NCI-H2029 (cell line): ENCODE measurements around the gene CDSN.
A peak's percentile ranks its signal among the peaks of the same experiment; 100 is the strongest.

ENCODE experiments used
- DNase-seq: peaks from one replicate; lab custom pipeline; 2025; lab: John Stamatoyannopoulos, UW

The CDSN gene

DNA sequence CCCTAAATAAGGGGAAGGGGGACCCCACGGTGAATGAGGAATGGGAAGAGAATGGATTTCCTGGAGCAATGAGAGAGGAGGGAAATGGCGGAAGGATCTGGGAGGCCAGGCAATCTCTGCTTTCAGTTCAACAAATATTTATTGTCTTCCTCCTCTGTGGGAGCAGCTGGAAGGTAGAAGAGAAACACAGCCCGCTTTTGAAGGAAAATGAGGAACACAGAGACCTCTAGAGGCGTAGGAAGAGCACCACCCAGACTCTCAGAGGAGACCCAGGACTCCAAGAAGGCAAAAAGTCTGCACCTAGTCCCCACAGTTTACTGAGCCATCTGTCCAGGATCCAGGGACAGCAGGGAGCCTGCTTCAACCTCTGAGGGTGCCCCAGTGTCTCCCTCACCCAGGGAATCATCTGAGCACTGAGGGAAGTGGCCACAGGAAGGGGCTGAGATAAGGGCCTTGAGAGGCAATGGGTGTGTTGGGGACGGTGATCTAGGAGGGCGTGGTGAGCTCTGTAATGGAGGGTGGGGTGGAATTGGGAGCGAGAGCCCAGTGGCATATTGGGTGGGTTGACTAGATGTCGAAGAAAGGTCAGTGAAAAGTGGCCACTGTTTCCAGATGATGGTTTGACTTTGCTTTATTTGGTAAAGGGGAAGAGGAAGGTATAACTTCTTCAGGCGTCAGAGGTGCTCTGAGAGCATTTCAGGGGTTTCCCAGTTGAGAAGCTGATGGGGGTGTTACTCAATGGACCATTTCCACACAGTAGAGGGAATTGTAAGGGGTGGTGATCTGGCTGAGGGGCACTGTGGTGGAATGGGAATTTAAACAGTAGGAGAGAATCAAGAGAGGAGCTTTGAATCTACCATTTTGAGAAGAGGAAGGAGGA is 5.0 kb downstream of the CDSN start:
- DNase-seq: no peak

DNA sequence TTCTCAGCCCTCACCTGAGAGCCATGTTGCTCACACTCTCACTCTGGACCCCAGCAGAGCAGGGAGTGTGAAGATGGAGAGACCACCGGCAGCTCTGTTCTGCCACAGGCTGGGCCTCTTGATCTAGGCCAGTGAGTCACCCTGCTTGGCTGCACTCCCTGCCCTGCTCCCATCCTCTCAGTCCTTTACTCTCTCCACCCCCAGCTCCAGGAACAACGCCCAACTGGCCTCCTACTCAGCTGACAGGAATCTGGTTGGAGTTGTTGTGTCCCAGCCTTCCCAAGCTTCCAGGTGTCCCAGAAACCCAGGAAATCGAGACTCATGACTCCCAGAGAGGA is 5.7 kb downstream of the CDSN start, which contains the start of gene PSORS1C1:
PSORS1C1 (plus strand) TSS at position 260 of the 338 bp plus-strand sequence. CDS start 14,833 bp downstream, outside the sequence.
- no peak for DNase-seq

DNA sequence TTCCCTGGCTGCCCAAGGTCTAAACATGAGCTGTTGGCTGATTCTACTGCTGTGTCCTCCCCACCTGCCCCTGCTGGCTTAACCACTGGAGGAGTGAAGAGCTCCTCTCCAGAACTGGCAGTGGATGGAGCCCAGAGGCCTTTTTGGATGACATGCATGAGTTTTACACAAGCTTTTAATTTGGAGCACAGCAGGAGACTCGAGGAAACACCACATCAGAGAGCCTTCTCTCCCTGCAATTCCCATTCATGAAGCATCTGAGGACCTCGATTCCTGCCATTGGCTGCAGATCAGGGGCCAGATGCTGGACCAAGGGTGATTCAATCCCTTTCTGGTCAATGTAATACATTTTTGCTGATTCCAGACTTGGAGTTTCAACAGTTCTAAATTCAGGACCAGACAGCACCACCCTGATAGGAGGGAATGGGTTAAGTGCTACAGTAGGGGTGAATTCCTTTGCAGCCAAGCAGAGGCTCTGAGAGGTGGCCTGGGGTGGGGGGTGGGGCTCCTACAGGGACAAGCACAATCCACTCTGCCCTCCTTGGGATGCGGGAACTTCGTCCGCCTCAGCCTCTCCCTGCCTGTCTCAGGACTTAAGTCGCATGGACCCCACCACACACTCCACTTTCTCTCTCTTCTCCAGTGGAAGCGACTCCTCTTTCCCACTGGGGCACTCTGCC is 6.2 kb downstream of the CDSN start:
- DNase-seq: no peak

DNA sequence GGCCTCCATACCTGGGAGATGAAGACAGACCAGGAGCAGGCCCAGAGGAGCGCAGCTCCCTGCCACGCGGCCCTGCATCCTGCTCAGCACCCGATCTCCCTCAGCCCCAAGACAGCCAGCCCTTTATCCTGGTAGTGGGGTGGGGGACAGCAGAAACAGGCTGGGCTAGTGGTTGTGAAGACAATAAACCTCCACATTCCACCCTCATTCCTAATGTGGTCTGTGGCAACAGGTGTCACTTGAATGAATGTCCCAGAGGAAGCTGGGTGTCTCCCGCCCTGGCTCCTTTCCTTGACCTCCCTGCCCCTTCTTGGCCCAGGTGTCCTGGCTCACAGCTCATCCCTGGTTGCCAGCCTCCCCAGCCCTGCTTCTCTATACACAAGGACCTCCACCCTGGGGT is 7.8 kb downstream of the CDSN start, which contains the start of gene C6orf15:
C6orf15 (minus strand) TSS at position 98 of the 400 bp plus-strand sequence; CDS start at position 78, 20 bp downstream.
- DNase-seq: no peak

DNA sequence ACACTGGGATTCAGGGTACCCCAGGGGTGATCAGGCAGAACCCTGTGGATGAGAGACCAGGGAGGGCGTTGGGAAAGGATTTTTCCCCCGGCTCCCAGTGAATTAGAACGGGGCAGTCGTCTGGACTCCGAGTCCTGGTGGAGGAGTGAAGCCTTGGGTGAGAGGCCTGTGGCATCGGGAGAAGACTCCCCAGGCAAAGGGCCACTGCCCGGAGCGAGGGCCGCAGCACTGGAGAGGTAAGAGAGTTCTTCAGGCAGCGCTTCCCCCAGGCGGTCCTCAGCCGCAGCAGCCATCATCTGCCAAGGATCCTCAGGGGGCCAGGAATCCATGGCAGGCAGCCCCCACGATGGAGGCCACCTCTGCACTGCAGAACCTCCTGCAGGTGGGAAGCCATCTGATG is 8.5 kb downstream of the CDSN start:
- DNase-seq: no peak

DNA sequence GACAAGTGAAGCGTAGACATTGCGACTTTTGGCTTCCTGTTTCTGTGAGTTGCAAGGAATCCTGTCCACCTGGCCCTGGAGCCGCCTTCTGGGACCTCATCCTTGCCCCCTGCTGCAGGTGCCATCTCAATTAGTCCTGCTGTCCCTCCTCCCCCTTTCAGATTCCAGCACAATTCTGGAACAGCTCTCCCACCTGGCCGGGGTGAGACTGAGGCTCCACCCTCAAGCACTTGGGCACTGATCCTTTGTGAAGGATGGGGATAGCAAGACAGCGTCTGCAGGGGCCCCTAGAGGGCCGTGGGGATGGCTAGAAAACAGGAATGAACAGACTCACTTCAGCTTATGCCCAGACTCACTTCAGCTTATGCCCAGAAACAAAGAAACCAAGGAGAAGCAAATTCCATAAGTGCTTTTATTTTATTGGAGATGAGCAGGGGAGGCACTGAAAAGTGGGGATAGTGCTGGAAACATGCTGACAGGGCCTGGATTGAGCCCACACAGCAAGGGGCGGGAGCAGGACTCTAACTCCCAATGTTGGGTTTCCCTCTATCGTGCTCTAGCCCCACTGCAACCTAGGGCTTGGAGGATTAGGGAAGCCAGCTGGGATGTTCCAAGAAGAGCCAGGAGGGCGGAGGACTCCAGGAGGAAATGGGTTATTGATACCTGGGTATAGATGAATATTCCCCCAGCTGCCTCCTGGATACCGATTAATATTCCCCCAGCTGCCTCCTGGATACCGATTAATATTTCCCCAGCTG is 9.2 kb downstream of the CDSN start:
- DNase-seq: no peak

DNA sequence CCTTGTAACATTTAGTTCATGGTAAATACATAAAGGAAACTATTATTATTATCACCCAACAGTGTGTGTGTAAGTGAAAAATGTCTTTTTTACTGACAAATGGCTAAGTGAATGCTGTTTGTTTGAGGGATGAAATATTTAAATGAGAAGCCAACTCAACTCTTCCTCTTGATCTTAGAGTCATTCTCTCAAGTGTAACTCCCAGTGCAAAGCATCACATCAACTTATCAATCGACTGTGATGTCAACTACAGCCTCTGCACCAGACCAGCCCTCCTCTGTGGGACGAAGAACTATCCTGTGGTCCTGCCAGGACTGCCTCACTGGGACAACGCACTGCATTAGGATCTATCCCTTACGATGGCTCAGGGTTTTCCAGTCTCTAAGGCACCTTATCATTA is 13.2 kb downstream of the CDSN start:
- DNase-seq: no peak

DNA sequence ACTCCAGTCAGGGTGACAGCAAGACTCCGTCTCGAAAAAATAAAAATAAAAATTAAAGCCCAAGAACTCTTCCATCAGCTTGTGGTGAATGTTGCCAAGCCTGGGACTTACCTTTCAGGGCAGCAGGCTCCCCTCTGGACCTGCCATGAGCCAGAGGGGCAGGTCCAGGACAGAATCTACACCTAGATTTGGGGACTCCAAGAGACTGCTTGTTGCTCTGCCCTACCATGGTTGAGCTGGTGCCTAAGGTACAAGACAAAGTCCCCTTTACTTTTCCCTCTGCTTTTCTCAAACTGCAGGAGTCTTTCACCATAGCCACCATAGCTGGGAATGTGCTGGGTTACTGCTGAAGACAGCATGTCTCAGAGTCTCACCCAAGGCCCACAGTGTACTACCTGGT is 17.1 kb downstream of the CDSN start:
- DNase-seq: no peak

DNA sequence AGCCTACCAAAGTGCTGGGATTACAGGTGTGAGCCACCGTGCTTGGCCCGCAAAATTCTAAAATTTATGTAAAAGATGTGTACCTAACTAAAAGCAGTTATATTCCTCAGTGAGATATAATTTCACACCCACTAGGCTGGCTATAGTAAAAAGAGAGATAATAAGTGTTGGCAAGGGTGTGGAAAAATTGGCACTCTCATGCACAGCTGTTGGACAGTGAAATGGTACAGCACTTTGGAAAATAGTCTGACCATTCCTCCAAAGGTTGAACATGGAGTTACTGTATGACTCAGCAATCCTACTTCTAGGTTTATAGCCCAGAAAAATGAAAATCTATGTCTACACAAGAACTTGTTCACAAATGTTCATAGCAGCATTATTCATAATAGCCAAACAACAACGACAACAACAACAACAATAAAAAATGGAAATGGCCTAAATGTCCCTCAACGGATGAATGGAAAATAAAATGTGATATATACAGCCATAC is 21.8 kb downstream of the CDSN start:
- DNase-seq: no peak

DNA sequence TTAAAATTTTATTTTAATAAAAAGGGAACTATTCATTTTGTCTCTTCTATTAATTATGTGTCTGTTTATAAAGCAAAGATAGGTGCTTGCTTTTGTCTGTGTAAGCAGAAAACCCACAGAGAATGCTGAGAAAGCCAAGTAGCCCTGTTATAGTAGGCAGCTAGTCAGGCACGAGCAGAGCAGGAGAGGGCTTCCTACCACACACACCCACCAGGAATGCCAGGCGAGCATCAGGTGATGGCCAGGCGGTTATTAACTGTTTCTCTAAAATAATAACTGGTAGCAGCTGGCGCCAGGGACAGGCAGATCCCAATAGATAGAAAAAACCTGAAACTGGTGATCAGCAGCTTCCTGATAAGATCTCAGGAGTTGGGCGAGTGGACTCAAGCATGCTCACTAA is 23.6 kb downstream of the CDSN start:
- DNase-seq: no peak

DNA sequence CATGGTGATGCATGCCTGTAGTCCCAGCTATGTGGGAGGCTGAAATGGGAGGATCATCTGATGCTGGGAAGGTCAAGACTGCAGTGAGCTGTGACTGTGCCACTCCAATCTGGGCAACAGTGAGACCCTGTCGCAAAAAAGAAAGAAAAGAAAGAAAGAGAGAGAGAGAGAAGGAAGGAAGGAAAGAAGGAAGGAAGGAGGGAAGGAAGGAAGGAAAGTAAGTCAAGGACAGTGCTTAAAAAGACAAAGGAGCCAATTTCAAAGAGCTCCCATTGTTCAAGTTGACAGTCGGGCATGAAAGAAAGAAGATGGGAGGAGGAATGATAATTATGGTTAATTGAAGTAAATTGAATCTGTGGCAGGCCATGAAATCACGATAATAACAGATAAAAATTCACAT is 24.0 kb downstream of the CDSN start:
- DNase-seq: no peak

DNA sequence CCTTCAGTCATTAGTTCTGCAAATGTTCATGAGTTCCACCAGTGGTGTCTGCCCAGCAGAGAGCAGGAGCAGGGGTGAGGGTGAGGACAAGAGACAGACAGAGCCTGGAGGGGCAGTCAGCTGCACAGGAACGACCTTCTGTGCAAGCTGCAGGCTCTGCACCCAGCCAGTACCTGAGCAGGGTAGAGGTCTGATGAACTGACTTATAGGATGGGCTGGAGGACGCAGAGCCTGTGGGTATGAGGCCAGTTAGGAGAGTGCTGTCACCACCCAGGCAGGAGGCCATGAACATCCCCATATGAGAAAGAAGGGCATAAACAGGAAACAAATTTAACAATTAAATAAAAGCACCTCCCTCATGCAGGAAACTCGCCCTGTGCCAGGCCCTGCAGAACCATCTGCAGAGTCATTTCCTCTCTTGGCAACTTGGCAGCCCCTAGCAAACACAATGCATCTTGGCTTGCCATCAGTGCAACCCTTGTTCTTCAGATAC is 25.8 kb downstream of the CDSN start:
- DNase-seq: peak; percentile 14

DNA sequence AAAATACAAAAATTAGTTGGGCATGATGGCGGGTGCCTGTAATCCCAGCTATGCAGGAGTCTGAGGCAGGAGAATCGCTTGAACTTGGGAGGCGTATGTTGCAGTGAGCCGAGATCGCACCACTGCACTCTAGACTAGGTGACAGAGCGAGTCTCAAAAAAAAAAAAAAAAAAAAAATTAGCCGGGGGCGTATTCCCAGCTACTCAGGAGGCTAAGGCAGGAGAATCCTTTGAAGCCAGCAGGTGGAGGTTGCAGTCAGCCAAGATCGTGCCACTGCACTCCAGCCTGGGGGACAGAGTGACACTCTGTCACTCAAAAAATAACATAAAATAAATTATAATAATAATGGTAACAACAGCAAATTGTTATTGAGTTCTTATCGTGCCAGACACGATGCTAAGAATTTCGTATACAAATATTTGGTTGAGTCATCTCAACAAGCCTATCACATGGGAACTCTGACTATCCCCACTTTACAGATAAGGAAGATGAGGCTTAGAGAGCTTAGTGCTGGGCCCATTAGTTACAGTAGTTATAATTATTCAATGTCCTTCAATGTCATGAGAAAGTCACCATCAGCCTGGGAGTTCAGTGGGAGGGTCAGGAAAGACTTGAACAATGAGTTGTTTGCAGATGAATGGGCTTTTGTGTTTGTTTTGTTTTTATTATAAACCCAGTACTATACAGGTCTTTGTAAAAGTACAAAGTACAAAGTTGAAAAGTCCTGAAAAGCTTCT is 27.3 kb downstream of the CDSN start:
- no peak for DNase-seq

DNA sequence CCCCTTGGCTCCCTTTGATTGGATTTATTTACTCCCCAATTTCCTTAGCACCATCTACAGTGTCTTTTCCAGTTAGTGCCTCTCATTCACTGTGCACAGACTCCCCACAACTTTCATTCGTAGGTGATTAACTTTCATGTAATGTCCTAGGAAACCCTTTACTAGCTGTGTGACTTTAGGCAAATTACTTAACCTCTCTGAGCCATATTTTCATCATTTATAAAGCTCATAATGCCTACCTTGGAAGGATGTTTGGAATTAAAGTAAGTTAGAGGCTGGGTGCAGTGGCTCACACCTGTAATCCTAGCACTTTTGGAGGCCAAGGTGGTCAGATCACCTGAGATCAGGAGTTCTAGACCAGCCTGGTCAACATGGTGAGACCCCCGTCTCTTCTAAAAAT is 28.0 kb downstream of the CDSN start:
- DNase-seq: no peak

DNA sequence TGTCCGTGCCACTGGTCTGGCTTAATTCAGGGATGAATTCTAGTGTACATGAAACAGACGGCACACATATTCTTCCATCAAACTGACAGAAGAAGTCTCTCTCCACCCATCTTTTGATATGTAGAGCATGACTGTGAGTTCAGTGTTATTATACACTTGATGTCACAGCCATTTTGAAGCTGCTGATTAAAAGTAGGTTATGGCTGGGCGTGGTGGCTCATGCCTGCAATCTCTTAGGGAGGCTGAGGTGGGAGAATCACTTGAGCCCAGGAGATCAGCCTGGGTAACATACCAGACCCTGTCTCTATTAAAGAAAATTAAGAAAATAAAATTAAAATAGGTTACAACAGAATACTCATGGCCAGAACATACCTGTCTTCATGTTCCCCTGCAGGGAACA is 28.6 kb downstream of the CDSN start:
- no peak for DNase-seq

DNA sequence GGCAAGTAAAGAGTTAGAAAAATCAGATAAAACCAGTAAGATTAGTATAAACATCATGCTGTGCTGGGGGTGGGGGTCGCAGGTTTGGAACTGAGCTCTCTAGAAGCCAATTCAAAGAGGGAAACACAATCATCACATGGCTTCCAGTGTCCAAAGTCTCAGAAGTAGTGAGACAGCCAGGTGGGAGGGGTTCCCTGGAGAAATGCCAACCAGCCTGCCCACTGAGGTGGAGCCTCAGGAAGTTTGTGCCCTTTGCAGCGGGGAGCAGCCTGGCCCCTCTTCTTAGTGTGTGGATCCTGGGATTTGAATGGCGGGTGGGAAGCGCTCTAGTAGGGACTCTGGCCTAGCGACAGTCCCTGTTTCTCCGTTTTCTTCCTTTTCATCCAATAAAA is 29.3 kb downstream of the CDSN start:
- DNase-seq: no peak

DNA sequence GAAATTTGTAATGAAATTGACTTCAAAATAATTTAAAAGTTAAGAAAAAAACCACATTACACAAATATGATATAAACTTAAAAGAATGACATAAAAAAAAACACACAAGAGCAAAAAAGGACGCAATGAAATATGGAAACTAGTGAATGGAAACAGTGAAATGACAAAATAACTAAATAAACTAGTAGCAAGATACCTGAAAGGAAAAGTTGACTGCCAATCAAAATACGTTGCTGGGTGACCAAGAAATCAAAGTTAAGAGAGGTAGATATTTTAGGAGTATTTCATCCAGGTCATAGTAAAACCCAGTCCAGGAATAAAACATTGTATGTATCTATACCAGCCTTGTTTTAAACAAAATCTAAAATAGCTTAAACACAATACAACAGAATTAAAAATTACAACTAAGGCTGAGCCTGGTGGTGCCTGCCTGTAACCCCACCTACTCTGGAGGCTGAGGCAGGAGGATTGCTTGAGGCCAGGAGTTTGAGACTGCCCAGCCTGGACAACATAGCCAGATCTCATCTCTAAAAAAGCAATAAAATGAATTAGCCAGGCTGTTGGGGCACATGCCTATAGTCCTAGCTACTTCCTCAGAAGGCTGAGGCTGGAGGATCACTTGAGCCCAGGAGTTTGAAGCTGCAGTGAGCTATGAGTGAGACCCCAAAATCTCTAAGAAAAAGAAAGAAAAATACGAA is 29.8 kb downstream of the CDSN start:
- no peak for DNase-seq

DNA sequence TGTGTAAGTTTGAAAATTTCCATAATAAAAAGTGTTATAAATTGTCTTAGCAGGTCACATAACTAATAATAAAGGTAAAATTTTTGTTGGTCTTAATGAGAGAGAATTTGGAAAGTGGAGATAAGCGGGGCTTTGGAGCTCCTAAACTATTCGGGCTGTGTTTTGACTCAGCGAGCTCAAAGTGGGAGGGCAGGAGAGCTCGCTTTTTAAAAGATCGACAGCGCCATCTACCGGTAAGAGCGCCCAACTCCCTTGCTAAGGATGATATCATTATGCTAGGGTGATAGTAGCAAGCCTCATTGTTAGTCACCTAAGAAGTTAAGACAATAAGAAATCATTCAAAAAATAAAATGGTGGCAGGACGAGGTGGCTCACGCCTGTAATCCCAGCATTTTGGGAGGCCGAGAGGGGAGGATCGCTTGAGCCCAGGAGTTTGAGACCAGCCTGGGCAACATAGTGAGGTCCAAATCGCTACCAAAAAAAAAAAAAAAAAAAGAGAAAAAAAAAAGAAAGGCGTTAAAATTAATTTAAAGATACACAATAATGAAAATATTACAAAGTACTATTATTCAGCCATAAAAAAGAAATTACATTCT is 32.7 kb downstream of the CDSN start:
- peak; percentile 79 for DNase-seq

DNA sequence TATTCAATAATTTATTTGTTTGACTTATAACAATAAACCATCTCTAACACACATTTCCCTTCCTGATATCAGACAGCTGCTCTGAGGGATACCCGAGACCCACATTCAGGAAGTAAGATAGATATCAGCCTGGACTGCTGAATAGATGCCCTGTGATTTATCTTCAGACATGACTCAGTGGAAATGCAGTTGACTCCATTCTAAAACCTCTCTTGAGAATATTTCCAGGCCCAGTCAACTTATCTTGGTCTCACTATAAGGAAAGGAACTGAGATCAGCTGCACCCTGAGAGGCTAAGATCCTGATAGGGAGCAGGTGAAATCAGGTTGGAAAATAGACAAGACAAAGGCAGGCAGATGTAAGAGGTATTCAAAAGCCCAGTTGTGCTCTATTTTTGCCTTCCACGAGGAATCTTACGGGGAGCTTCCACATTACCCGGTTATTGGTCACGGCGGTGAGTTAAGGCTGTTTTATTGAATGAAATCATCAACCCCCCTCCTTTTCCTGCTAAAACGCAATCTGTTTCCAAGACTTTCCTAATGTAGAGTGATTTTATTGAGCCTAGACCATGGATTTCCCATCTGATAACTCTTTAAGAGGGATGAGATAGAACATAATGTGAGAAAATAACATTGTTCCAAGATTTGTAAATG is 33.3 kb downstream of the CDSN start:
- no peak for DNase-seq

DNA sequence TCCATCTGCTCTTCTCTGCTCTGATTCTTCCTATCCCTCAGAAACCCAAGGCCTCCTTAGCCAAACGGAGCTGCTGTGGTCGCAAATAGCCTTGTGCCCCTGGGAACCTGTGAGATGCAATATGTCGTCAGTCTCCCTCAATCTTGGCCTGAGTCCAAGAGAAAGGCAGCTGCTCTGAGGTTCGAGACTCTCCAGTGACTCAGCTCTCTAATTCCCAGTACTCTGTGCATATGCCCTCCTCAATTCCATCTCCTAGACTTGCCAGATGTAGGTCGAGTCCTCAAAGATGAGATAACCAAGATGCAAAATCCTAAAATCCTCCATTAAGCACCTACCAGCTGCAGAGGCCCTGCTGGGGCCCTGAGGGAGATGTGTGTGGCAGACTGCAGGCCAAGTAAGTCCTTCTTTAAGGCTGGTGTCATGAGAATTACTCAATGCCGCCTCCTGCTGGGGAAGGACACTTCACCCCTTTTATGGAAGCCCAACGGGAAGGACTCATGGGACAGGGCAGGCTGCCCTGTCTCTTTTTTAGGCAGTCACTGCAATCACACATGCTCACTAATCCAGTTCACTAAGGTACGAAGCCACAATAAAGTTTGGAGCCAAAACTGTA is 36.4 kb downstream of the CDSN start:
- DNase-seq: no peak
